Endothelial cell (in vitro differentiated cells): ENCODE measurements around the gene PEPD. TPM values are rescaled to one million over a fixed set of nuclear protein-coding genes. Genes with fewer than 3 reads are reported as not detected.

ENCODE experiments used
- DNase-seq: peaks from one replicate; pipeline ENCODE4 v3.0.0; 2021; ENCODE audit warnings: low spot score
- H3K27ac Mint-ChIP-seq: one replicate; pipeline ENCODE4 v1.8.0; 2021; ENCODE audit warnings: mixed read lengths, inconsistent platforms; ENCODE audit not compliant: unreplicated experiment
- H3K27me3 Mint-ChIP-seq: one replicate; pipeline ENCODE4 v1.8.0; 2021; ENCODE audit warnings: mild to moderate bottlenecking, moderate library complexity, mixed read lengths, inconsistent platforms; ENCODE audit not compliant: unreplicated experiment
- H3K36me3 Mint-ChIP-seq: one replicate; pipeline ENCODE4 v1.8.0; 2021; ENCODE audit warnings: mild to moderate bottlenecking, low read depth, mixed read lengths, inconsistent platforms; ENCODE audit not compliant: unreplicated experiment
- H3K4me1 Mint-ChIP-seq: one replicate; pipeline ENCODE4 v1.8.0; 2021; ENCODE audit warnings: mild to moderate bottlenecking, mixed read lengths, inconsistent platforms; ENCODE audit not compliant: unreplicated experiment
- H3K4me3 Mint-ChIP-seq: one replicate; pipeline ENCODE4 v1.8.0; 2021; ENCODE audit warnings: mild to moderate bottlenecking, mixed read lengths, inconsistent platforms; ENCODE audit not compliant: unreplicated experiment
- H3K9me3 Mint-ChIP-seq: one replicate; pipeline ENCODE4 v1.8.0; 2021; ENCODE audit warnings: mixed read lengths, inconsistent platforms; ENCODE audit not compliant: unreplicated experiment
- total RNA-seq: library from RNA; stranded (reverse); fragmentation: NEBNext Ultra II Directional; extraction: Animal tissue kit (Norgen Biotek cat#: 25700); gene quantifications from one replicate; pipeline ENCODE4 v1.2.1, GENCODE V29; 2021; ENCODE audit not compliant: unreplicated experiment
- TF ChIP-seq, protein P1 (sequence below): fragments of 200-600 bp; sonication (generic); IDR thresholded peaks from one replicate; pipeline ENCODE4 v1.5.0; 2021; ENCODE audit warnings: antibody characterized with exemption; ENCODE audit not compliant: unreplicated experiment

The PEPD gene
- total RNA-seq, 1 donor from 2014 or later, result 40.5 TPM

DNA sequence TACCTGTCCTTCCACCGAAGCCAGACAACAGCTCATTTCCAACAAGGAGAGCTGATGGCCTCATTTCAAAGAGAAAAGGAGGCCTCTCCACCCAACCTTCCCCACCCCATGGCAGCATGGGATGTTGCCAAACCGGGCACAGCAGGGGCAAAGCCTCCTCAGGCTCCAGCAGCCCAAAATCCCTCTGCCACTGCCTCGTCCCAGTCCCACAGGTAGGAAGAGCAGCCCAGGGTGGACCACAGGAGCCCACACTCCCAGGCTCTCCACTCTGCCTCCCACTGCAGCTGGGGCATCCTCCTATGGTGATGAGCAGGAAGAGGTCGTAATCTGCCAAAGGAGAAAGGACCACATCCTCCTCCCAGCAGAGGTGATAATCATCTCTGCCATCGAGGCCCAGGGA is 50.9 kb downstream of the PEPD start:
- Mint-ChIP-seq H3K27ac (no peak overlapping the region), H3K36me3 (peaks cover 4% of the 10 kb centered on the region), H3K4me1 (peaks cover 11% of the 10 kb centered on the region), H3K9me3 (no peaks in the 10 kb centered on the region), H3K27me3 (peaks cover 7% of the 10 kb centered on the region), H3K4me3 (no peak overlapping the region)
- TF ChIP-seq, protein P1, sequence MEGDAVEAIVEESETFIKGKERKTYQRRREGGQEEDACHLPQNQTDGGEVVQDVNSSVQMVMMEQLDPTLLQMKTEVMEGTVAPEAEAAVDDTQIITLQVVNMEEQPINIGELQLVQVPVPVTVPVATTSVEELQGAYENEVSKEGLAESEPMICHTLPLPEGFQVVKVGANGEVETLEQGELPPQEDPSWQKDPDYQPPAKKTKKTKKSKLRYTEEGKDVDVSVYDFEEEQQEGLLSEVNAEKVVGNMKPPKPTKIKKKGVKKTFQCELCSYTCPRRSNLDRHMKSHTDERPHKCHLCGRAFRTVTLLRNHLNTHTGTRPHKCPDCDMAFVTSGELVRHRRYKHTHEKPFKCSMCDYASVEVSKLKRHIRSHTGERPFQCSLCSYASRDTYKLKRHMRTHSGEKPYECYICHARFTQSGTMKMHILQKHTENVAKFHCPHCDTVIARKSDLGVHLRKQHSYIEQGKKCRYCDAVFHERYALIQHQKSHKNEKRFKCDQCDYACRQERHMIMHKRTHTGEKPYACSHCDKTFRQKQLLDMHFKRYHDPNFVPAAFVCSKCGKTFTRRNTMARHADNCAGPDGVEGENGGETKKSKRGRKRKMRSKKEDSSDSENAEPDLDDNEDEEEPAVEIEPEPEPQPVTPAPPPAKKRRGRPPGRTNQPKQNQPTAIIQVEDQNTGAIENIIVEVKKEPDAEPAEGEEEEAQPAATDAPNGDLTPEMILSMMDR, result no peak
- no peak for DNase-seq

DNA sequence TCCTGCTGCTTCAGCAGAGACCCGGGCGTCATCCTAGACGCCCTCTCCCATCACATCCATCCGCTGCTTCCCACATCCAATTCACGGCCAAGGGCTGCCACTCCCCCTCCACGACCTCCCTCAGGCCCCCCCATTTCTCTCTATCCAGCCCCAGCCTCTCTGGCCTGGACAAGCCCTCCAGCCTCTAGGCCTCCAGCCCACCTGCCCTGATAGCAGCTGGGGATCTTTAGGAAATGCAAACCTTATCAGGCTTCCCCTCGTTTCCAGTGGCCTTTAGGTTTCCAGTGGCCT is 51.6 kb downstream of the PEPD start:
- TF ChIP-seq, protein P1, result no peak
- peaks cover 11% of the 10 kb centered on the region for H3K4me1 Mint-ChIP-seq
- H3K9me3 Mint-ChIP-seq, result no peaks in the 10 kb centered on the region
- H3K36me3 Mint-ChIP-seq, result peaks cover 4% of the 10 kb centered on the region
- H3K27ac Mint-ChIP-seq, result no peak overlapping the region
- peaks cover 7% of the 10 kb centered on the region for H3K27me3 Mint-ChIP-seq
- no peak overlapping the region for H3K4me3 Mint-ChIP-seq
- no peak for DNase-seq

DNA sequence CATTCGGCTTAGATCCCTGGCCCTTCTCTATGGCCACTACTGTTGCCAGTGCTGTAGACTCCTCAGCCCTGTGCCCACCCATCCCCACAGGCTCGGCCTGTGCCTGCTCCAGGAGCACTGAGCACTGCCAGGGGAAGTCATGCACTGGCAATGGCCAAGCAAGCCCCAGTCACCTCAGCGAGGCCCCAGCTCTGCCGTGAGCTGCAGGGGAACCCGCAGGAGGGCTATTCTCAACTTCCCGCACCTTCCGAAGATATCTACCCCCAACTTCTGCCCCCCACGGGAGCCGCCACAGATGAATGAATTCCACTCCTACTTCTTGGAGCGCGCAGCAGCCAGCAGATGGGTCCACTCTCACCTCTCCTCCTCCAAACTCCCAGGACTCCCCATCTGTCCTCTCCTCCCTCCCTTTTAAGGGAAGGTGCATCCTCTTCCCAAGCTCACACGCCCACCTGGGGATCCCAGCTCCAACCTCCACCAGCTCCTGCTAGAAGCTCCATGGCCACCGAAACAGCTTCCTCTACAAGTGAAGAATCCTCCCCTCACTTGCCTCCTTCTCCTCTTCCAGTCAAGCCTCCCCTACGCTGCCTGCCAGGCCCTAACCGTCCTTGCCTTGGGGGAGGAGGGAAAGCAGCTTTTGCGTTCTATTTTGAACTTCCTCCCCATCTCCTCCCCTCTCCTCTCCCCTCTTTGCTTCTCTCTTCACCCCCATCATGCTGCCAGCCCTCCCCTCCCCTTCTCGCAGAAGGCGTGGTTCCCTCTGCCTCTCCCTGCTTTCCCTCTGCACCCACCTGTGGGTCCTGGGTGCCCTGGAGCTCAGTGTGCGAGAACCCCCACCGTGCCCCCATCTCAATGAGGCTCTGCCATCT is 52.2 kb downstream of the PEPD start:
- peaks cover 11% of the 10 kb centered on the region for H3K4me1 Mint-ChIP-seq
- H3K27ac Mint-ChIP-seq, result no peak overlapping the region
- peaks cover 9% of the 10 kb centered on the region for H3K27me3 Mint-ChIP-seq
- no peaks in the 10 kb centered on the region for H3K9me3 Mint-ChIP-seq
- TF ChIP-seq, protein P1, result no peak
- no peak overlapping the region for H3K4me3 Mint-ChIP-seq
- no peak for DNase-seq
- H3K36me3 Mint-ChIP-seq, result peaks cover 4% of the 10 kb centered on the region

DNA sequence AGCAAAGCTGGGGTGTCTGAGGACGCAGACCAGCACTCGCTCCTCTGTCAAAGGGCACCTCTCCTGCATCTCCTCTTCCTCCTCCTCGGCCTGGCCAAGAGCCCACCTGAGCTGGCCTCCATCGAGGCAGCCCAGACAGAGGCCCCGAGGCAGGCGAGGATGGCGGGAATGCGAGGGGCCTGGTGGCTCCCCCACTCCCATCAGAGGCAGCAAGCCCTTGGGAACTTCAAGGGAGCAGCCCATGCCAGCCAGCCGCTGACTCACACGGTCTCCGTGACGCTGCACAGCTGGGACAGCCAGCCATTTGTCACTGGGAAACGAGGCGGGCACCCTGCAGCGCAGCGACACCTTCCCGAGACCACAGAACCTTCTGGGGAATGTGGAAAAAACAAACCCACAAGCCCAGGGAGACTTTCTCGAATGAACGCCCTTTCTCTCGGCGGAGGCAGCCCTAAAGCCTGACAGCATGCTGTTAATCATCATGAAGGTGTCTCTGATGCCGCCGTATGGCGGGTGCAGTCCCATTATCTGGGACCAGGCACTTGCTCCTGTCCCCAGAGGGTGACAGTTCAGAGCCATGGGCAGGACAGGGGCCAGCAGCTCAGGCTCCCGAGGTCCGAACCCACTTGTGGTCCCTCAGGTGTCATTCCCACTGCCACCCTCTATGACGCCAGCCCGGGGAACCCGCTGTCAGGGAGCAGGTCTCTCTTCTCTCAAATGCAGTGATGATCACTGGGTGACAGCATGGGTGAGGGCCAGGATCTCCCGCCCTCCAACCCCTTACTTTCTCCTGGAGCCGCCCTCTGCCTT is 53.0 kb downstream of the PEPD start:
- H3K9me3 Mint-ChIP-seq, result no peaks in the 10 kb centered on the region
- H3K36me3 Mint-ChIP-seq, result peaks cover 4% of the 10 kb centered on the region
- H3K27me3 Mint-ChIP-seq, result peaks cover 9% of the 10 kb centered on the region
- TF ChIP-seq, protein P1, result no peak
- no peak for DNase-seq
- H3K4me3 Mint-ChIP-seq, result no peak overlapping the region
- H3K4me1 Mint-ChIP-seq, result peaks cover 6% of the 10 kb centered on the region
- no peak overlapping the region for H3K27ac Mint-ChIP-seq

DNA sequence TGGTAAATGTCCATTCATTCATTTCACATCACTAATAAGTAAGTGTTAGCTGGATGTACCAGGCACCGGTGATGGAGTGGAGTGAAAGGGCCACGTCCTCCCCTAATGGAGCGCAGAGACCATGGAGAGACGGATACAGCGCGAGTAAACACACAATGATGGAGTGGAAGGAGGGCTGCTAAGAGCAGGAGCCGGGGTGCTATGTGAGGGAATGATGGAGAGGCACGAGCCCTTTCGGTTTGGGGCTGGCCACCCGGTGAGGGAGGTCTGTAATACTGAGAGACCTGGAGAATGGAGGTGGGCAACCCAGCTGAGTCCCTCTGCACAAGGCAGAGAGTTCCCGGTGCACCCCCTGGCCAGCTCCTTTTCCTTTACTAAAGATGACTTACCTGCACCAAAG is 53.7 kb downstream of the PEPD start:
- peaks cover 5% of the 10 kb centered on the region for H3K36me3 Mint-ChIP-seq
- no peak overlapping the region for H3K27ac Mint-ChIP-seq

More for the DNA sequence above, 53.7 kb downstream of the PEPD start:
- H3K27me3 Mint-ChIP-seq, result peaks cover 9% of the 10 kb centered on the region
- TF ChIP-seq, protein P1, result no peak
- H3K4me1 Mint-ChIP-seq, result no peaks in the 10 kb centered on the region
- no peak overlapping the region for H3K4me3 Mint-ChIP-seq
- no peak for DNase-seq
- no peaks in the 10 kb centered on the region for H3K9me3 Mint-ChIP-seq
